ENCODE data around the gene PKP3. TPM values are rescaled to one million over a fixed set of nuclear protein-coding genes. Genes with fewer than 3 reads are reported as not detected.

The PKP3 gene
- total RNA-seq, 4 donors from 2014 or later: 4.6 to 16.2 (median 13.5) TPM

GRCh38 chr11:377174-377865, 16.7 kb upstream of the PKP3 start:
- Histone ChIP-seq H3K4me3 (no peak overlapping the region), H3K4me1 (peaks cover 0 to 18% (median 3%) of the 10 kb centered on the region in 4 donors), H3K27me3 (no peaks in the 10 kb centered on the region), H3K9me3 (no peaks in the 10 kb centered on the region), H3K36me3 (peaks cover 0 to 55% (median 0%) of the 10 kb centered on the region in 3 donors), H3K27ac (no peak overlapping the region)
- 89 to 90% methylated on average over 44 of the region's 44 CpGs for whole genome bisulfite sequencing, 2 donors
- DNase-seq (ENCODE audit: low spot score in 2 of 2): no peak
- TF ChIP-seq CTCF (IDR thresholded peaks at IDR 0.05) (no peak), EP300 (IDR thresholded peaks at IDR 0.05) (no peak), POLR2A (IDR thresholded peaks at IDR 0.05) (no peak)

GRCh38 chr11:377883-378500, 16.0 kb upstream of the PKP3 start:
- Histone ChIP-seq H3K4me1 (peaks cover 0 to 14% (median 3%) of the 10 kb centered on the region in 4 donors), H3K36me3 (peaks cover 0 to 56% (median 0%) of the 10 kb centered on the region in 3 donors), H3K4me3 (no peak overlapping the region), H3K9me3 (no peaks in the 10 kb centered on the region), H3K27ac (no peak overlapping the region), H3K27me3 (no peaks in the 10 kb centered on the region)
- 82 to 87% methylated on average over 10 to 11 of the region's 11 CpGs for WGBS, 2 donors
- TF ChIP-seq EP300 (IDR thresholded peaks at IDR 0.05) (no peak), POLR2A (IDR thresholded peaks at IDR 0.05) (no peak), CTCF (IDR thresholded peaks at IDR 0.05) (no peak)
- DNase-seq (ENCODE audit: low spot score in 2 of 2): no peak

- 94% methylated on average over 72 to 81 of the region's 87 CpGs for WGBS, 2 donors
- Histone ChIP-seq H3K27me3 (no peaks in the 10 kb centered on the region), H3K27ac (no peak overlapping the region), H3K9me3 (no peaks in the 10 kb centered on the region), H3K4me3 (no peak overlapping the region), H3K4me1 (no peaks in the 10 kb centered on the region), H3K36me3 (peaks cover 0 to 56% (median 0%) of the 10 kb centered on the region in 3 donors)
- no peak for TF ChIP-seq CTCF (IDR thresholded peaks at IDR 0.05)
- TF ChIP-seq POLR2A (IDR thresholded peaks at IDR 0.05): no peak
- TF ChIP-seq EP300 (IDR thresholded peaks at IDR 0.05): no peak
- no peak for DNase-seq (ENCODE audit: low spot score in 2 of 2)
Measured at GRCh38 chr11:379205-380094, 14.6 kb upstream of the PKP3 start.

GRCh38 chr11:380095-380480, 13.9 kb upstream of the PKP3 start:
- no peak overlapping the region for H3K27ac ChIP-seq
- TF ChIP-seq EP300 (IDR thresholded peaks at IDR 0.05) (no peak), CTCF (IDR thresholded peaks at IDR 0.05) (no peak), POLR2A (IDR thresholded peaks at IDR 0.05) (no peak)
- DNase-seq (ENCODE audit: low spot score in 2 of 2): no peak
- no peaks in the 10 kb centered on the region for H3K4me1 ChIP-seq
- H3K9me3 ChIP-seq: no peaks in the 10 kb centered on the region
- H3K36me3 ChIP-seq: peaks cover 0 to 56% (median 0%) of the 10 kb centered on the region in 3 donors
- 88 to 96% methylated on average over 26 to 35 of the region's 35 CpGs for WGBS, 2 donors
- no peaks in the 10 kb centered on the region for H3K27me3 ChIP-seq
- no peak overlapping the region for H3K4me3 ChIP-seq
